GM21381 (cell line): ENCODE measurements around the gene RHOT1.
"Not testable (repeated sequence)": the region's sequence is repeated elsewhere in the genome, so short reads cannot be mapped to it uniquely, and the experiment has no call there.

Experiments
- ATAC-seq: cut with Tn5 transposase; IDR thresholded peaks from one replicate; pipeline ENCODE4 v1.9.1; 2021; ENCODE audit warnings: mild to moderate bottlenecking, moderate library complexity; ENCODE audit not compliant: unreplicated experiment

Gene RHOT1

GRCh38 chr17:32158870-32159585 is 16.7 kb downstream of the RHOT1 start:
- ATAC-seq, result no peak

DNA sequence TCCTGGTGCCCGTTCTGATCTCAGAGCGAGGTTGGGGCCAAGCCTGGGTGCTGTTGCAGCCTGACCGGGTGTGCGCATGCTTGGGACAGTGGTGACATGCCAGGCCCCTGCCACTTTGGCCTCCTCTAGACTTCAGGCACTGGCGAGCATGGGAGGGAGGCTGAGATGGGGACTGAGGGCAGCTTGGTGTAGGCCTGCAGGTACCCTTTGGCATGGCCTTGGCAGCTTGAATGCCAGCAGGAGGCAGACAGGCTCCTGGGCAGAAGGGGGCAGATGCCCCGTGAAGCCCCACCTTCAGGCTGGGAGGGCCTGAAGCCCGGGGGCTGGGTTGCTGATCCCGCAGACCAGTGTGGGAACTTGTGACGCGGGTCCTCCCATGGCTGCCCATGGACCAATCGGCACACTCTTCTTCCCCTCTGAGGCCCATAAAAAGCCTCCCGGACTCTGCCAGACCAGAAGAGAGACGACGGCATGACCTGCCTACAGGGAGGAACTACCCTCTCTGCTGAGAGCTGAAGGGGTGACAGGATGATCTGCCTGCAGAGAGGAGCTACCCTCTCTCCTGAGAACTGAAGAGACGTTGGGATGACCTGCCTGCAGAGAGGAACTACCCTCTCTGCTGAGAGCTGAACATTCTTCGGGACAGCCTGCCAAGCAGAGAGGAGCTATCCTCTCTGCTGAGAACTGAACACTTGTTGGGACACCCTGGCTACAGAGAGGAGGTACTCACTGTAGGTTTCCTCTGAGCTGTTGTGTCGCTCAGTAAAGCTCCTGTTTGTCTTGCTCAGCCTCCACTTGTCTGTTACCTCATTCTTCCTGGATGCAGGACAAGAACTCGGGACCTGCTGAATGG is 17.5 kb downstream of the RHOT1 start:
- no peak for ATAC-seq

- ATAC-seq, result no peak
Measured at GRCh38 chr17:32160526-32160925, 18.2 kb downstream of the RHOT1 start.

- ATAC-seq, result no peak
Measured at GRCh38 chr17:32161029-32161428, 18.7 kb downstream of the RHOT1 start.

GRCh38 chr17:32161506-32162365 is 19.4 kb downstream of the RHOT1 start:
- no peak for ATAC-seq

- ATAC-seq, result no peak
Measured at GRCh38 chr17:32174889-32175288, 32.6 kb downstream of the RHOT1 start.

GRCh38 chr17:32178679-32179078 is 36.4 kb downstream of the RHOT1 start:
- not testable (repeated sequence) for ATAC-seq

DNA sequence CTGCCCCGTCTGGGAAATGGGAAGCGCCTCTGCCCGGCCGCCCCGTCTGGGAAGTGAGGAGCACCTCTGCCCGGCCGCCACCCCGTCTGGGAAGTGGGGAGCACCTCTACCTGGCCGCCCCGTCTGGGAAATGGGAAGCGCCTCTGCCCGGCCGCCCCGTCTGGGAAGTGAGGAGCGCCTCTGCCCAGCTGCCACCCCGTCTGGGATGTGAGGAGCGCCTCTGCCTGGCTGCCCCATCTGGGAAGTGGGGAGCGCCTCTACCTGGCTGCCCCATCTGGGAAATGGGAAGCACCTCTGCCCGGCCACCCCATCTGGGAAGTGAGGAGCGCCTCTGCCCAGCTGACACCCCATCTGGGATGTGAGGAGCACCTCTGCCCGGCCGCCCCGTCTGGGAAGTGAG is 36.8 kb downstream of the RHOT1 start:
- not testable (repeated sequence) for ATAC-seq

DNA sequence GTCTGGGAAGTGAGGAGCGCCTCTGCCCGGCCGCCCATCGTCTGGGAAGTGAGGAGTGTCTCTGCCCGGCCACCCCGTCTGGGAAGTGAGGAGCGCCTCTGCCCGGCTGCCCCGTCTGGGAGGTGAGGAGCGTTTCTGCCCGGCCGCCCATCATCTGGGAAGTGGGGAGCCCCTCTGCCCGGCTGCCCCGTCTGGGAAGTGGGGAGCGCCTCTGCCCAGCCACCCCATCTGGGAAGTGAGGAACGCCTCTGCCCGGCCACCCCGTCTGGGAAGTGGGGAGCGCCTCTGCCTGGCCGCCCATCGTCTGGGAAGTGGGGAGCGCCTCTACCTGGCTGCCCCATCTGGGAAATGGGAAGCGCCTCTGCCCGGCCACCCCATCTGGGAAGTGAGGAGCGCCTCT is 37.2 kb downstream of the RHOT1 start:
- ATAC-seq, result not testable (repeated sequence)

DNA sequence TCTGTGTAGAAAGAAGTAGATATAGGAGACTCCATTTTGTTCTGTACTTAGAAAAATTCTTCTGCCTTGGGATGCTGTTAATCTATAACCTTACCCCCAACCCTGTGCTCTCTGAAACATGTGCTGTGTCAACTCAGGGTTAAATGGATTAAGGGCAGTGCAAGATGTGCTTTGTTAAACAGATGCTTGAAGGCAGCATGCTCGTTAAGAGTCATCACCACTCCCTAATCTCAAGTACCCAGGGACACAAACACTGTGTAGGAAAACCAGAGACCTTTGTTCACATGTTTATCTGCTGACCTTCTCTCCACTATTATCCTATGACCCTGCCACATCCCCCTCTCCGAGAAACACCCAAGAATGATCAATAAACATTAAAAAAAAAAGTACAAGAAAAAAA is 38.0 kb downstream of the RHOT1 start:
- ATAC-seq, result not testable (repeated sequence)

DNA sequence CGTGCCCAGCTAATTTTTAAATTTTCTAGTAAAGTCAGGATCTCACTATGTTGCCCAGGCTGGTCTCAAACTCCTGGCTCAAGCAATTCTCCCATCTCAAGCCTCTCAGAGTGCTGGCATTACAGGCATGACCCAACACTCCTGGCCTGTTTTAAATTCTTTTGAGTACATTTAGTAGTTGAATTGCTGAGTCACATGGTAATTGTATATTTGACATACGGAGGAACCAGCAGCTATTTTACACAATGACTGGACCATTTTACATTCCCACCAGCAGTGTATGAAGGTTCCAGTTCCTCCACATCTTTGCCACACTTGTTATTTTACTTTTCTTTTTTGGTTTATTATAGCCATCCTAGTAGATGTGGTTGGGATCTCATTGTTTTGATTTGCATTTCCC is 43.6 kb downstream of the RHOT1 start:
- no peak for ATAC-seq

DNA sequence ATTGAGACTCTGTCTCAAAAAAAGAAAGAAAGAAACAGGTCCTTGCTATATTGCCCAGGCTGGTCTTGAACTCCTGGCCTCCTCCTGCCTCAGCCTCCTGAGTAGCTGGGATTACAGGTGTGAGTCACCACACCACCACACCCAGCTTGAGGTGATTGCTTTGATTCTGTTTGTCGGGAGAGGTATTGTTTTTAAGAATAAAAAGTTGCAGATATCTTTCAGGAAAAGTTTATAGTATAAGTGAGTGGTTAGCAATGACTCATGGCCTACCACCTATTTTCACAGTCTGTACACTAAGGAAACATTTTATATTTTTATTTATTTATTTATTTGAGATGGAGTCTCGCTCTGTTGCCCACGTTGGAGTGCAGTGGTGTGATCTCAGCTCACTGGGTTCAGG is 45.0 kb downstream of the RHOT1 start:
- no peak for ATAC-seq

DNA sequence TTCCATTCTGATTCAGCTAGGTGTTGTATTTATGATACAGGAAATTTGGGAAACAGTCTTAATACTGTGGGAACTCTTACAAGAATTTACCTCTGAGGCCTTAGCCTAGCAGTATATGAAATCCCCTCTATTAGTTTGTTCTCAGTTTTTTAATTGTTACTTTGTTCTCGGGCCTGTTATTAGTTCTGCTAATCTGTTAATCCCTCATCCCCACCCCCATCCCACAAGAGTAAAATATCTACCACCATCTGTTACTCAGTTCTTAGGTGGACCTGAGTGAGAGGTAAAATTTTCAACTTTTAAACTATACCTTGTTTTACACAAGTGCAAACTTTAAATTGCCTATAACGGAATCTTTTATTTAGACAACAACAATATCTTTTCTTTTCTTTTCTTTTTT is 47.0 kb downstream of the RHOT1 start:
- ATAC-seq, result no peak

- ATAC-seq, result no peak
Measured at GRCh38 chr17:32191306-32191705, 49.0 kb downstream of the RHOT1 start.

GRCh38 chr17:32192379-32192778 is 50.1 kb downstream of the RHOT1 start:
- ATAC-seq, result no peak

DNA sequence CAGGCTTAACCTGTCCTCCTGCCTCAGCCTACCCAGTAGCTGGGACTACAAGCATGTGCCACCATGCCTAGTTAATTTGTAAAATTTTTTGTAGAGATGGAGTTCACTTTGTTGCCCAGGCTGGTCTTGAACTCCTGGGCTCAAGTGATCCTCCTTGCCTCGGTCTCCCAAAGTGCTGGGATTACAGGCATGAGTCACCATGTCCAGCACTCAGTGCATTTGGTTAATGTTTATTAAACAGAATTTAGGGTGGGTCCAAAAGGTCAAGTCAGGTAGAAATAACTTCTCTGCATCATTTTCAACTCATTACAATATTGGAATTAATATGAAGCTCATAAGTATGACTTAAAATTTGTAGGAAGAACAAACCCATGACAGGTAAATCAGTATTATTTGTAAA is 55.7 kb downstream of the RHOT1 start:
- no peak for ATAC-seq

DNA sequence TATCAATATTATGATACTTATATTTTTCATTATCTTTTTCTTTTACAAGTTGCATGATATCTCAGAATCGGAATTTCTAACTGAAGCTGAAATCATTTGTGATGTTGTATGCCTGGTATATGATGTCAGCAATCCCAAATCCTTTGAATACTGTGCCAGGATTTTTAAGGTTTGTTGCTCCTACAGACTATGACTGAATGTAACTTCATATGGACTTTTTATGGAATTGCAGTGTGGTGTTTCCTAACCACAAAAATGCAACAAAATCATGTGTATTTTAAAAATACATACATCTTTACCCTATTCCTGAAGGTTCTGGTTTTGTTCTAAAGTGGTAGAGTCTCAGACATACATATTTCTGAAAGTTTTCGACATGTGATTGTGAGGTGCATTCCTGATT is 64.6 kb downstream of the RHOT1 start:
- ATAC-seq, result no peak

DNA sequence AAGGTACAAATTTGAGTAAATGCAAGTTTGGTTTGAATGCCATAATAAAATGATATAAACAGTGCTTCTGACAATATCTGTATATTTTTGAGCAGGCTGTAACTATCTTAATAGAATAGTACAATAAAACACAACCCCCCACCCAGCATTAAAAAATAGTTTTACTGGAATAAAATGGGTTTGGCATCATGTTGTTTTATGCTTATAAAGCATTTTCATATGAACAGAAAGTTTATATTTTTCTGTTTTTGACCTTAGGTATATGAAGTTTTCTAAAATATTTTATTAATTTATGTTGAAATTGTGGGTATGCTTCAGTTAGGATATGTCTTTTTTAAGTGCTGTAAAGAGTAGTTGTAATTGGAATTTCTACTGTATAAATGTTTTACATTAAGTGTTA is 66.1 kb downstream of the RHOT1 start:
- ATAC-seq, result no peak

- ATAC-seq, result no peak
Measured at GRCh38 chr17:32209608-32210007, 67.3 kb downstream of the RHOT1 start.

DNA sequence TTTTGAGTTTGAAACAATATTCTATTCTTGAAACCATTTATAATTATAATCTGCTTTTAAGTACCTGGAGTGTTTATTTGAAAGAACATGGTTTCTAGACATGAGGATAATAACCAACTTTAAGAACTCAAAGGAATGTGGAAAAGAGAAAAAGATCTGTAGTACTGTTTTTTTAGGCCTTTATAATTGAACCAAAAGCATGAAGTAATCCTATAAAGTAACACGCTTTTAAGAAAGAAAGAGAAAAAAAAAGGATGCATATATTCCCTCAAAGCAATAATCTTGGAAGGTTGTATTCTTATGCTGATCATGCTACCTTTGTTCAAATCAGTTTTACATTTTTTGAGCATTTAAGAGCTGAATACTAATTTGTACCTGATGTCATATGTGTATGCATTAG is 69.4 kb downstream of the RHOT1 start:
- ATAC-seq, result no peak

DNA sequence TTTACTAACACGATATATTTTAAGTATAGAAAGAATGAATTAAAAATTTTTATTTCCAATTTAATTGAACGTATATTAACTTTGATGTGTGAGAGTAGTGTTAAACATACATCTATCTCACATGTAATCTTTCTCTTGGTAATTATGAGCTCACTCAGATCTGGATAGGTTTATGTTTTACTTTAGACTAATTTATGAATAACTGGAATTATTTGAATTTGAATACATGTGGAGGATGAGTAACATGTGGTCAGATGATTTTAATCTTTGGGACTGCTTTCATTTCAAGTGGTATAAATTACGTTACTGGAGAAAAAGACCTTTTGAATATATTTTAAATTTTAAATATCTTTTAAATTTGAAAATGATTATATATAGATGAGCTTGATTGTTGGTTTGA is 73.4 kb downstream of the RHOT1 start:
- no peak for ATAC-seq
